ENCODE results near the gene CAPN13.

Gene CAPN13, protein sequence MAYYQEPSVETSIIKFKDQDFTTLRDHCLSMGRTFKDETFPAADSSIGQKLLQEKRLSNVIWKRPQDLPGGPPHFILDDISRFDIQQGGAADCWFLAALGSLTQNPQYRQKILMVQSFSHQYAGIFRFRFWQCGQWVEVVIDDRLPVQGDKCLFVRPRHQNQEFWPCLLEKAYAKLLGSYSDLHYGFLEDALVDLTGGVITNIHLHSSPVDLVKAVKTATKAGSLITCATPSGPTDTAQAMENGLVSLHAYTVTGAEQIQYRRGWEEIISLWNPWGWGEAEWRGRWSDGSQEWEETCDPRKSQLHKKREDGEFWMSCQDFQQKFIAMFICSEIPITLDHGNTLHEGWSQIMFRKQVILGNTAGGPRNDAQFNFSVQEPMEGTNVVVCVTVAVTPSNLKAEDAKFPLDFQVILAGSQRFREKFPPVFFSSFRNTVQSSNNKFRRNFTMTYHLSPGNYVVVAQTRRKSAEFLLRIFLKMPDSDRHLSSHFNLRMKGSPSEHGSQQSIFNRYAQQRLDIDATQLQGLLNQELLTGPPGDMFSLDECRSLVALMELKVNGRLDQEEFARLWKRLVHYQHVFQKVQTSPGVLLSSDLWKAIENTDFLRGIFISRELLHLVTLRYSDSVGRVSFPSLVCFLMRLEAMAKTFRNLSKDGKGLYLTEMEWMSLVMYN

GRCh38 chr2:30807249-30807648, at the start of gene CAPN13:
TSS of gene CAPN13 (minus strand) at chr2:30807446. CDS start at chr2:30787325, 20,121 bp downstream.
- DNase-seq: no peak

DNA sequence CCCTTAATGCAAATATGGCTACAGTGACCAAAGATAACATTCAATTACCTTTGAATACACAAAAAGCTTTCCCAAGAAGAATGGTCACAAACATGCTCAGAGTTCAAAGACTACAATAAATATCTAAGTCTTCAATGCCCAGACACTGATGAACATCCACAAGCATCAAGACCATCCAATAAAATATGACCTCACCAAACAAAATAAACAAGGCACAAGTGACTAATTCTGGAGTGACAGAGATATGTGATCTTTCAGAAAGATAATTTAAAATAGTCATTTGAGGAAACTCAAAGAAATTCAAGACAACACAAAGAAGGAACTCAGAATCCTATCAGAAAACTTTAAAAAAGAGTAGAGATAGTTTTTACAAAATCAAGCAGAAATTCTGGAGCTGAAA, 40.6 kb upstream of the CAPN13 start:
- DNase-seq: no peak

GRCh38 chr2:30847329-30847728, 40.1 kb upstream of the CAPN13 start:
- no peak for DNase-seq

DNA sequence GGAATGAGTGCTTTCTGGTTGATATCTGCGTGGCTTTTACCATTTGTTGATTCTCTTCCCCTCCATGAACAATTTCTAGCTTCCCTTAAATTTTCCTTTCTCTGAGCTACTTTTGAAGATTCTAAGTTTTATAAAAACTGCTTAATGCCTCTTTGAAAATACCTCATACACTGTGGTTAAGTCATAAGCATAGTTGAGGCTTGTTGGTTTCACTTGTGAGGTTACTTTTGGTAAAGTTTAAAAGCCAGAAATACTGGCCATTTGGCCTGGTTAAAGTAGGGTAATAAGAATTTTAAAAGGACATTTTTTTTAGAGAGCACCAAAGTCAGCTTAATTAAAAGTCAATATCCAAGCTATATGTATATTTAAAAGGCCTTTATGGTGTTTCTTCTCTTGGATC, 21.3 kb upstream of the CAPN13 start:
- DNase-seq: no peak

GRCh38 chr2:30826916-30827315, 19.7 kb upstream of the CAPN13 start:
- DNase-seq: no peak

DNA sequence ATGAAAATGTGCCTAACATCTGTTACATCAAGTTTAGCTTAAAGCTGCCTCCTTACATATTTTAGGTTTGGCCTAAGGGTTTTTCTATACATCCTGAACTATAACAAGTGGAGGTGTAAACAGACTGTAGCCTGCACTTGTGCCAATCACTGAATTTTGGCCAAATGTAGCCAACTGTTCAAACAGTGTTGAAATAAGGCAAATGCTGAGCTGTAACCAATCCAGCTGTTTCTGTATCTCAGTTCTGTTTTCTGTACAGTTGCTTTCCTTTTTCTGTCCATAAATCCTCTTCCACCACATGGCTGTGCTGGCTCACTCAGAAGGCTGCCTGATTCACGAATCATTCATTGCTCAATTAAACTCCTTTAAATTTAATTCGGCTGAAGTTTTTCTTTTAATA, 19.2 kb upstream of the CAPN13 start:
- DNase-seq: no peak

- no peak for DNase-seq
These were observed 16.2 kb upstream of the CAPN13 start for GRCh38 chr2:30823452-30823851.

- DNase-seq: no peak
These were observed 14.7 kb upstream of the CAPN13 start for GRCh38 chr2:30821960-30822359.

DNA sequence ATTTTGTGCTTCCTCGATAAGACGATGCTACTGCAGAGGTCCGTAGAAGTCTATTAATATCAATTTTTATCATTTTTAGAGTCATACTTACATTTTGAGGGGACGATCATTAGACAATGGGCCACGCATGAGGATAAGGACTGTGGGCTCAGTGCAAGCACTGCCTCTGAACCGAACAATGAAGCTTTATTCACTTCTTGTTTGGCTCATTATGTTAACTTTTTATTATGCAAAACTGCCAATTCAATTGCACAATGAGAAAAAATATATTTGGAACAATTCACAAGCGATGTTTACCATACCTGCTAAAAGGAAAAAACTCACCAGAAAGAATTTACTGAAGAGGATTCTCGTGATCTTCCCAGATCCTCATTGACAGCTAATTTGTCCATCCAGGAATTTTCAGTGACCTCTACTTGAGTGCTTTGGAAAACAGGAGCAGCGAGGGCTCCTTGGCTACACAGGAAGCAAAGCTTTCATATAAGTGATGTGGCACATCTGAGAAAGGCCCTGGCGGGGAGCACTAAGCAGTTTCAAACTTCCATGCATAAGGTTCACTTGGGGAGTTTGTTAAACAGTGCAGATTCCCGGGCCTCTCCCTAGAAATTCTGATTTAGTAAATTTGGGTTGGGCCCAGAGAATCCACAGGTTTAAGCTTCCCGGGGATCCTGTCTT, 13.3 kb upstream of the CAPN13 start:
- no peak for DNase-seq

GRCh38 chr2:30809938-30810337, 2.7 kb upstream of the CAPN13 start:
- DNase-seq: no peak

- no peak for DNase-seq
These were observed 1.4 kb upstream of the CAPN13 start for GRCh38 chr2:30808695-30809094.

DNA sequence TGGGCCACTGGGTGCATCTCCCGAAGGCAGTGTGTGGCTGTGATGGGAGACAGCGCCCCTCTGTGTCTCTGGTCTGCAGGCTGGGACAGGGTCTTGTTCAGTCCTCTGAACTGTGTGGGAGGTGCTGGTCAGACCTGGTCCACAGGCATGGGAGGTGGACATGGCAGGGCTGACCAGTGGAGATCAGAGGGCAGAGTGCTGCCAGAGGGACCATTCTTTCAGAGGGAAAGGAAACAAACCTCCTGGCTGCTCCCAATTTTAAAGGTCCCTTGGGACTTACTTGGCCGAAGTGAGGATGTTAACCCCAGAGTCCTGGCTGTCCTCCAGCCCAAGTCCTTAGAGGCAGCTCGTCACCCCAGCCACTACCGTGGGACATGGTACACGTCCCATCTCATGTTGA, 4.0 kb downstream of the CAPN13 start:
- DNase-seq: no peak

GRCh38 chr2:30802611-30803010, 4.6 kb downstream of the CAPN13 start:
- no peak for DNase-seq

GRCh38 chr2:30801821-30802455, 5.3 kb downstream of the CAPN13 start:
- DNase-seq: no peak

DNA sequence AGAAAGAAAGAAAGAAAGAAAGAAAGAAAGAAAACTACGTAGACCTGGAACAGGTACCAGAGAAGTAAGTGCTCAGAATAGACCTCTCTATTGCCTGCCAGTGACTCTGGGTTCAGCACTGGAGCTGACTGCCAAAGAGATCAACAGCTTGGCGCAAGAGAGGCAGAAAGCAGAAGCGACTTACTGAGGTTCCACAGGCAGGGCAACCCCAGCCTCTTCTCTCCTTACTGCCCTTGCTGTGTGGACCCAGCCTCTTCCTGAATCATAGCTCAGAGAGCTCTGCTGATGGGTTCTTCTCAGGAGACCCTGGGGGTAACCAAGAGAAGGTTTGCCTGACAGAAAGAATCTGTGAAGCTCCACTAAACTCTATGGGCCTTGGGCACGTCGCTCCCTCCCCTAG, 7.1 kb downstream of the CAPN13 start:
- DNase-seq: no peak

DNA sequence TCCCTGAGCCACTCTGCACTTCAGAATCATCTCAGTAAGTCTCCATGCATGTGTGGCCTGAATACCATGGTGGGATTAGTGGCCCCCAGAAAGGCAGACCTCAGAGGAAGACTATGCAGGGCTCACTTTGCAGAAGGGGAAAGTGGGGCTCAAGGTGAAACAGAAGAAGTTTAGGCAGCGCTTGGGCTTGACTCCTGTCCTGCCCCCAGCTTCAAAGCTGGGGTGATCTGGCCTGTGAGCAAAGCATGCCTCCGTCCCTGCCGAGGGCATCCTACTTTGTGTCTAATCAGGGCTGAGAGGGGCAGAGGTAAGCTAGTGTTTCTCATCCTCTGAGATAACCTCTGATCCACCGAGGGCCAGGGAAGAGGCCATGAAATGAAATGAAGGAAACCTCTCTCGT, 7.9 kb downstream of the CAPN13 start:
- no peak for DNase-seq

DNA sequence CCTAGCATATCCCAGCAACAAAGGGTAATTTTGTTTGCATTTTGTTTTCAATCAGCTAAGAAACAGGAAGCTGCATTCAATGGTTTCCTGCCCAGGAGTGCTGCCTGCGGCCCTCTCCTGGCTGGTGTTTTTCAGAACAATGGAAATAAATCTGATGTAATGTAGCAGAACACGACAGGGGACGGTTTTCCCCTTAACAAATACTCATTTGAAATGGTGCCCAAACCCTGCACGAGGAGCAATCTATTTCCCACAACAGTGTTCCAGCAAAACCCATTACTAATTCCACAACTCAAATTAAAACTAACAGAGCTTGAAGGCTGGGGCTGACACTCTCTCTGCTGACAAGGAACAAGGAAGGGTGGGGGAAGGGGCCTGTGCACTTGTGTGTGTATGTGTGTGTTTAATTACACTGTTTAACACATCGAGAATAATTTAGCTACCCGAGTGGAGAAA, 8.7 kb downstream of the CAPN13 start:
- no peak for DNase-seq

GRCh38 chr2:30797381-30798015, 9.7 kb downstream of the CAPN13 start:
- no peak for DNase-seq

DNA sequence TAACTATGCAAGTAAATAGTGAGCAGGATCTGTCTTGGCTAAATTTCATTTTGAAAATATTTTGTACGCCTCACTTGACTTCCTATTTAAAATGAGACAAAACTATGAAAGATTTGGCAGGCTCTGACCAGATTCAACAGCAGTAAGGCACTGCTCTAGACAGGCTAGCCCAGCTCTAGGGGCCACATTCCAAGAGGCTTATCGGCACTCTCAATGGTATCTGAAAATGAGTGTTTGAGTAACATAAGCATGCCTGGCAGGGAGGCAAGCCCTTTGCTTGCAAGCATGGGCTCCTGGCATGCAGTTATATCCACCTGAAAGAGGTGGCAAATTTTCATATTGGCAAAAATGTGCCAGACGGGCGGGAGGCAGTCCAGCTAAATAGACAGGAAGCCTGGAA, 10.5 kb downstream of the CAPN13 start:
- DNase-seq: no peak

- peak; percentile 25 for DNase-seq
These were observed 14.7 kb downstream of the CAPN13 start for GRCh38 chr2:30792521-30792920.

GRCh38 chr2:30790879-30791278, 16.4 kb downstream of the CAPN13 start:
- no peak for DNase-seq

DNA sequence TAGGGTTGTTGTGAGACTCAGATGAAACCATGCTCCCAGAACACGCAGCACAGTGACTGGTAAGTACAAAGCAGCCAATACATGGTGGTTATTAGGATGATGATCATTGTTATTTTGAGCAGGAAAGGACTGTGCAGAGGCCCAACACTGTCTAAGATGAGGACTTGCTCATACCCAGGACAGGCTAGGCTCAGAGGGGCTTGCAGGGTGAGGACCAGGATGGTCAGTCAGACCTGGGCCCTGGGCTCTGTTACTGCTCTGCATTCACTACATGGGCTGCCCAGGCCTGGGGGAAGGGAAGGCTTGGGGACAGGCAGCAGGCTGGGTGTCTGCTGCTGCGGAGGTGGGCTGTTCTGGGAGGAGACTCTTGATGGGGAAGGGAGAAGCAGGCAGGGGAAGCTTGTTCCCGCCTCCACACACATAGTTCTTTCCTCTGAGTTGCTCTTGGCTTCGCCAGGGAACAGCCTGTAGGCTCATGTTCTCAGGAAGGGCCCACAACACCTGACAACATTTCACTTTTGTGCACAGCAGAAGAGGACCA, 17.5 kb downstream of the CAPN13 start:
- DNase-seq: no peak

Measured in OCI-M1 (cell line).